HG02610 (cell line): ENCODE results near the gene MPRIP.

Experiments used
- ATAC-seq: cut with Tn5 transposase; IDR thresholded peaks from one replicate; pipeline ENCODE4 v1.9.1; 2021; ENCODE audit warnings: mild to moderate bottlenecking, moderate library complexity; ENCODE audit not compliant: unreplicated experiment

MPRIP gene

DNA sequence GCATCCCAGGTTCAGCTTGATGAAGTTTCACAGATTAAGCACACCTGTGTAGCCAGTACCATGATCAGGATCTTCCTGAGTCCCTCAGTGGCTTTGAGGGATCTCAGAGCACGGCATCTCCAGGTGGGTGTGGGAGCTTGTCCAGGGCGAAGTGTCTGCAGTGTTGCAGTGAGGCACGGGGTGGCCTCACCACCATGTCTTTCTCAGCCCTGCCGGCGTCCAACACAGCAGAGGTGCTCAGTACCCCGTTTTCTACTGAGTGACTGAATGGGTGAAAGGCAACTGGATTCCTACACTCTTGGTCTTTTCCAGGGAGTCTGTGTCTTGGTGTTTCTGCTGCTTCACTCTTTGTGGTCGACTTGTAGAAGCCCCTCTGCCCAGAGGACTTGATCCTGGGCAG is 63.7 kb downstream of the MPRIP start:
- no peak for ATAC-seq

DNA sequence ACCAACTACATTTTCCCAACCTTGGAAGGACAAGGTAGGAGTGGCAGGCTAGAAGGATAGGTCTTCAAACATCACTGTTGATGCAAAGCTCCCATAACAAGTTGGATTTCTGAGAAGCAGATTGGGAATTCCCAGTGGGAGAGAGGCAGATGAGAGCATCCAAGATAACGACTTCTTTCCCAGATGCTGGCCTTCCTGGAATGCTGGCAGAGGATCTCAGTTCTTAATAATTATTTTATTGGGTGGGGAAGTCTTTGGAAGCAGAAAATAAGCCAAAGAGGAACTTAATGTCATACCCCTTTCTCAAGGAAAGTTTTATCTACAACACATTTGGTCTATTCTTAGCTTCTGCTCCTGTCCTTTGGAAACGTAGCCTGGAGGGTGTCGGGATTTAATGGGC is 64.5 kb downstream of the MPRIP start:
- no peak for ATAC-seq

DNA sequence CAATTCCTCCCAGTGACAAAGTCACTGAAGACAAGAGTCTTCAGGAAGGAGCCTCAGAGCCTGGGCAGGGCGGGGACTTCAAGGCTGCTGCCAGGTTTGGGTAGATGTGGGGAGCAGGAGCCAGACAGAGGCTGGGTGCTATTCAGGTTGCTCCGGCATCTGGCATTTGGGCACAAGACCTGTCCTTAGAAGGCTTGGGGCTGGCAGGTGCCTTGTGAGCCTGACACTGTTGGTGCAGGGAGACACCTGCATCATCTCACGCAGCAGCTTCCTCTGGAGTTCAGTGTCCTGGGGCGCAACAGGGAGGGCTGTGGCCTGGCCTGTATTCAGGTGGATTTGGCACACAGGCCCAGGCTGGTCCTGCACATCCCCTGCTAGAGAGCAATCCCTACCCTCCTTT is 65.0 kb downstream of the MPRIP start:
- no peak for ATAC-seq

DNA sequence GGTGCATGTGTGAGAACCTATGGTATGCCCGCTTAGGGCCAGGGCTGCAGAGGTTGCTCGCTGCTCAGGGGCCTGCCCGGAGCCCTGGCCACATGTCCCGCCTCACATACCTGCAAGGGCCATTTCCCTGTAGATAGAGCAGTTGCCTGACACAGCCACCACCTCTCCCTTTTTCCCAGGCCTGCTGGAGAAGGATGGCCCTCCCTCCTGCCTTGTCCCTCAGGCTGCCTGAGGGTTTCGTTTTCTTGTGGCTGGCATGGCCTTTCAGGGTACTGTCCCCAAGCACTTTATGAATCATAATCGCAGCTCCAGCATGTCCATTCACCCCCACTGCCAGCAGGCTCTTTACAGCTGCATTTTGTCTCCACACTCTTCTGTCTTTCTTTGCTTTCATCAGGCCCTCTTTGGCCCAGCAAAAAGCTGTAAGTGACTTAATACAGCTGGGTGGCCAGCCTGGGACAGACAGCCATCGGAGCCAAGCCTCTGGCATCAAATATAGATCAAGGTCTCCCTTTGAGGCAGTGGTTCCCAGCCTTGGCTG is 65.7 kb downstream of the MPRIP start:
- no peak for ATAC-seq

DNA sequence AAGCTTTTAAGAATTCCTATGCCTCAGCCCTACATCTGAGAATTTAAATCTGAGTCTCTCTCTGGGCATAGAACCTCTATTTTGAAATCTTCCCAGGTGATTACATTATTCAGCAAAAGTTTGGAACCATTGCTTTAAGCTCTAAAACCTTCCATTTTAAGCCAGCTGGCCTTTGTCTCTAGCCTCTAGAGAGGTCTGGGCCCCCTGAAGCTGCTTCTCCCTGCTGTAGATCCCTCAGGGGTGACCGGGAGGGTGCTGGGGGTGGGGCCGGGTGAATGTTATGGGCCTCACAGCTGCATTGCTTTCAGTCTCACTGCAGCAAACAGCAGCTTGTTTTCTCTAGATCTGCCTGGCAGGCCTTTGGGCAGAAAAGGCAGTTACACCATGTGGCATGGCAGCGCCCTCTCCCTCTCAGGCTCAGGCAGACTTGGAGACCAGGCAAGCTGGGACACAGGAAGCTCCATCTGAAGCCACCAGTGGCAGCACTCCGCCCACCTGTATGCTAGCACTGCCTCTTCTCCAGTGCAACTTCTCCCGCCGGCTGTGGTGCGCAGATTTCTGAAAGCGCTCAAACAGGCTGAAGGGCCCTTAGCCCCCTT is 66.3 kb downstream of the MPRIP start:
- no peak for ATAC-seq

DNA sequence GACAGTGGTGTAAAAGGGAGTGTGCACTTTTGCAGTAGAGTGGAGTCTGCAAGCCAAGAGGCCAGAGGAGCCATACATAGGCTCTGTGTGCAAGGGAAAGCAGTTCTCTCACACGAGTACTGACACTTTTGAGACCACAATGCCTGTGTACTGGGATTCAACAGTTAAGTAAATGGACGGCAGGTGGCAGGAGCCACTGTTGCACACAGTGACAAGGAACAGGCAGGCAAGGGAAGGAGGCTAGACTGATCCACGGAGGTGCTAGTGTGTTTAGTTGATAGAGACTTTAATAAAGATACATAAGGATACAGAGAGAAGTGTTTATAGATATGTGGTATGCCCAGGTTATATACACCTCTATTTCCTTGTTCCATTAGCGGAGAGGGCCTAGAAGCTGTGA is 67.0 kb downstream of the MPRIP start:
- ATAC-seq = no peak

DNA sequence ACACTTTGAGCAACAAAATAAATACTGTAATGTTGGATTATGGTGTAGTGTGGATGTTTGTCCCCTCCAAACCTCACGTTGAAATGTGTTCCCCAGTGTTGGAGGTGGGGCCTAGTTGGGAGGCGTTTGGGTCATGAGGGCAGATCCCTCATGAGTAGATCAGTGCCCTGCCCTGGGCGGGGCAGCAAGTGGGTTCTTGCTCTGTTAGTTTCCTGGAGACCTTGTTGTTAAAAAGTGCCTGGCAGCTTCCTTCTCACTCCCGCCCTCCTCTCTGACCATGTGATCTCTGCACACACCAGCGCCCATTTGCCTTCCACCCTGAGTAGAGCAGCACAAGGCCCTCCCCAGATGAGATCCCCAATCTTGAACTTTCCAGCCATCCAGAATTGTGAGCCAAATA is 67.7 kb downstream of the MPRIP start:
- ATAC-seq = no peak

DNA sequence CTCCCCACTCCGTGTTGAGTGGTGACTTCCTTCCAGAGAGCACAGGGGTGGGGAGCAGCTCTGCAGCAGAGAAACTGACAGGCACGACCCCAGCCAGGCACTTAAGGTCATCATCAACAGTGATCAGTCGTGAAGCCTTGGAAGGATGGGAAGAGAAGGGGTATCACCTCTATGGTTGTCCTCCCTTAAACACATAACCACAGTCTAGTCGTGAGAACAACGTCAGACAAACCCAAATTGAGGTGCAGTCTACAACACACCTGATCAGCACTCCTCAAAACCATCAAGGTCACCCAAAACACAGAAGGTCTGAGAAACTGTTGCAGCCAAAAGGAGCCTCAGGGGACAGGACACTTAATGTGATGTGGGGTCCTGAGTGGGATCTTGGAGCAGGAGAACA is 68.3 kb downstream of the MPRIP start:
- no peak for ATAC-seq

DNA sequence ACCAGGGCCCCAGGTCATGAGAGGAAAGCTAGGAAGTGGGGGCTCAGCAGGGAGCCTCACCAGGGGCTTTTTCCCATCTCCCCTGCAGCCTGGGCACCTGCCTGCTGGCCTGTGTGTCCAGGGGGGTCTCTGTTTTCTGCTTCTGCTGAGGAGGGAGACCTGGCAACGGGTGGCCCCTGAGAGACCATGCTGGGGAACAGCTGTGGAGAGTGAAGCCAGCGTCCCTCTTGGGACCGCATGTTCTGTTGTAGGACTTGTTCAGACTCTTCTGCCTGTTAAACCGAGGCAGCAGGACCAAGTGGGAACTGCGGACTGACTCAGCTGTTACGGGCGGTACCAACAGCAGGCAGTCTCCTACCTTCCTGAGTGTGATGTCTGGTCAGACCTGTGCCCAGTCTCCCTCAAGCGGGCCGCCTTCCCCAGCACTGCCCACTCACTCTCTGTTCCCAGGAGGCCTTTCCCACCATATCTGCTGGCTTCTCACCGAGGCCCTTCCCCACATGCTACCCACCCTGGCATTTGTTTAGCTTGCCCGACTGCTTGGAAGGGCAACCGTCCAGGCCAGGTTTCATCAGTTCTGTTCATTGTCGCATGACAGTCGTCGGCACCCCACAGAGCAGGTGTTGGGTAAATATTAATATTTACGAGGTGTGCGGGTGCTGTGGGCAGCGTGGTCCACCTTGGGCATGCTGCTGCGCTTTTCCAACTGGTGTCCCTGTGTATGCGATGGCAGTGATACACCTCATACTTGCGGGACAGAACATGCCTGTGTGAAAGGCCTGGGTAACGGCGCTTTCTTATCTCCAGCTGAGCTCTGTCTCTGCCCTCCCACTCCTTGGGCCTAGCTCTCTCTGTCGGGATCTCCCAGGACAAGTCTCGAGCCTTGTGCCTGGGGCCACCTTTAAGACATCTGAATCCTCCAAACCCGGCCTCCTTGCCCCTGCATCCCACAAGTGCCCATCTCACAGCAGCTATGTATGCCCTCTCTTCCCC is 69.4 kb downstream of the MPRIP start:
- no peak for ATAC-seq

DNA sequence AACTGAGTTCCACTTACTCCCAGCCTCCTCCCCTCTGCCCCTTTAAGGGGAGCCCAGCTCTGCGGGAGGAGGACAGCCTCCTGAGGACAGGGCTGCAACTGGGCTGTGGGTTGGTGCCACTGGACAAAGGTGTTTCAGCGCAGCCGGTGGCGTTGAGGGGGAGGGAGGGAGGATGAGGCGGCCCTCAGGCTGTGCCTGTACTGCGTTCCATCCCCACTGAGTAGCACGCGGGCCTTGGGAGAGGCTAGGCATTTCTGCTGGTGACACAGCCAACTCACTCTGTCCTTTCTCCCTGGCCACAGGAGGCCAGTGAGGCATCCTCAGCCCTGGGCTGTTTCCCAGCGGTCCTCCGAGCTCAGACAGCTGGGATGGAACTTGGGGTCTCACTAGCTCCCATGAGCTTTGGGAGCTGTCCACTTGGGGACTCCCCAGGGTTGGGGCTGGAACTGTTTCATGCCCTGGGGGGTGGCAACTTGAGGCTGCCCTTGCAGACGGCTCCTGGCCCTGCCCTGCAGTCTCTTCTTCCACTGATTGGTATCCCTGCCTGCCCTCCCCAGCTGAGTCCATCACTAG is 70.5 kb downstream of the MPRIP start:
- ATAC-seq = no peak

DNA sequence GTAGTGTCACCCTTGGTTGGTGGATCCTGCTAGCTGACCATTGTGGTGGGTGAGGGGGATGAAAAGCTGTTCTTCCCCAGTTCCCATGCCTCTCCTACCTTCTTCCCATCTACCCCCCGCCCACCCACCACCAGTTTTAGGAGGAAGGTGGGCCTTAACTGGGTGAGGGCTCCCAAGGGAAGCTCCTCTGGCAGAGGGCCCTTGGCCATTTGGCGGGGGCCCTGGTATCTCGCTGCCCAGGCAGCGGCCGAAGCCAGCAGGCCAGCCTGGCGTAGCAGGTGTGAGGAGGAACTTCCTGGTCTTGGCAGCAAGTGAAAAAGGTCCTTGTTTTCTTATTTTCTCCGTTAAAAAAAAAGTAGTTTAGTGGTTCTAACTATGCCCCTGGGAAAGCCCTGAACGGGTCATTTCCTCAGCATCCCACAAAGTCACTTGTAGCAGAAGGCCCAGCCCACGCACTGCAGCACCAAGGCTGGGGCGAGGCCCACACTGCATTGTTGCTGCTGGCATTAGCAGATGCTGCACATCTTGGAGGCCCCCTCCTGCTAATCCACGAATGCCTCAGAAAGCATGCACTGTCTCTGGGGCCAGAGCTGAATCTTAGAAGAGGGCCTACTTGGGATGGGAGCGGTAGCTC is 72.5 kb downstream of the MPRIP start:
- no peak for ATAC-seq

DNA sequence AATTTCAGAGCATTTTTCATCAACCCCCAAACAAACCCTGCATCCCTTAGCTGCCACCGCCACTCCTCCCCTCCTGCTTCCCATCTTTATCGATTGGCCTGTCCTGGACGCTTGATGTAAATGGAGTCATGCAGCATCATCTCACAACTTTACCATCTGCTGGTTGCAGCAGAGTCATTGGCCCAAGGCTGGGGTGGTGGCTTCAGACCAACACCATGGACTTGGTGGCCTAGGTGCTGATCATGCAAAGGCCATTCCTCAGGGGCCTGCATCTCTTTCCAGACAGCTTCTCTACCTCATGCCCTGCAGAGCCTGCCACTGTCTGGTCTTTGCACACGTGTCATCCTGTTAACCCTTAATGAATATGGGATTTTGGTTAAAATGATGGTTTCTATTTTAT is 73.4 kb downstream of the MPRIP start:
- no peak for ATAC-seq

DNA sequence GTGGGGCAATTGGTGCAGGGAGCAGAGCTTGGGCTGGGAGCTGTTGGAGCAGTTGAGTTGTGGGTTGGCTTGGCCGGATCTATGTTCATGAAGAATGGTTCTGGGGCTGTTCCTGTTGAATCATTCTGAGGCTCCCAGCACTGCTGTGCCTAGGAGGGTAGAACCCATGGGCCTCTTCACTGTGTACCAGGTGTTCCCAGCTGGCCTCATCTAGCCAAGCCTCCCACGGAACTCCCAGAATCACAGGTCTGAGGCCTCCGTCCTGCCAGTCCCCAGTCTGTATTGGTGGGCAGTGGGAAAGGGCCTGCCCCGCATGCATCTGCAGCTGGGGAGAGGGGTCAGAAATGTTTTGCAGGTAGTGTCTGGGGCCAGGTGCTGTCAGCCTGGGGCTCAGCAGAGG is 74.1 kb downstream of the MPRIP start:
- no peak for ATAC-seq

DNA sequence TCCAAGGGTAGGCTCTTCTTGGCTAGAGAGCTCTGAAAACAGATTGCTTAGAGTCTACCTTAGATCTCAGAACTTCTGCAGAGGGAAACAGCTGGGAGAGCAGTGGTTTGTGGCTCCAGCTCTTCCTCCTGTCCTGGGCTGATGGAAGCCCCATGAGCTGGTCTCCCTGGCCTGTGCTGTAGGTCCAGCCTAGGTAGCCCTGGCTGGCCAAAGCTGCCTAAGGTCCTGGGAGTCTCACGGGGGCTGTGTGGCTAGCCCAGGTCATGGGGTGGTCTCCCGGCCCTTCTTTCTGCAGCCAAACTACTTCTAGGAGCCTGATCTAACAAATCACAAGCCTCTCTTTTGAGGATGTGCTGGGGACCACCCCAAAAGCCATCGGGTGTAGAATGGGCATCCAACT is 75.7 kb downstream of the MPRIP start:
- no peak for ATAC-seq

DNA sequence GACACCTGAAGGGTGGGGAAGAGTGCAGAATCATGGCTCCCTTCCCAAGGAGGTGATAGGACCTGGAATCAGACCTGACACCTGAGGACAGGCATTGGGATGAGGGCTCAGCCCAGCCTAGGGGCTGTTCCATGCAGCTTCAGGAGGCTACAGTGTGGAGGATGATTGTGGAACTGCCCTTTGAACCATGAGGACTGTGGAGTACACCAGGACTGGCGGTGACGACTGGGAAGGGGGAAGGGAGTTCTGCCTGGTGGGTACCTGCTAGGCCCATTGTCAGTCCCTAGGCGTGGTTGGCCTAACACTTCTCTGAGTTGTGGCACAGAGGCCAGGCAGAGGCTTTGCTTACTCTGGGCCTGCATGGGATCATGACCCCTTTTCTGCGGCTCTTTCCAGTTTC is 76.1 kb downstream of the MPRIP start:
- ATAC-seq = no peak

DNA sequence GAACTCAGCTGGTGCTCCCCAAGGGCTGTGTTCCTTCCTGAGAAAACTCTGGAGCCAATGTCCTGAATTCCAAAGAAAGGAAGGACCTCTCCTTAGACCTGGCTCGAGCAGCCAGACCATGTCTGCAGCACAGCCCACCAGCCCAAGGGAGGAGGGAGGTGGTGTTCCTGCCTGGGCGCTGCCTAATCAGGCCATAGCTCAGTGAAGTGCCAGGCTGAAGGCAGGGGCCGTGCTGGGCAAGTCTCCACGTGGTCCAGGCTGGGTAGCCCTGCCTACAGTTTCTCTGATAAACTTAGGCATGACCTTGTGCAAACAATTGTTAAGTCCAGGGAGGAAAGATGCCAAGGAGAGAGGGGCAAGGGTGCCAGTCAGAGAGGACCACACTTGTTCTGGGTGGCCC is 76.8 kb downstream of the MPRIP start:
- ATAC-seq = no peak

DNA sequence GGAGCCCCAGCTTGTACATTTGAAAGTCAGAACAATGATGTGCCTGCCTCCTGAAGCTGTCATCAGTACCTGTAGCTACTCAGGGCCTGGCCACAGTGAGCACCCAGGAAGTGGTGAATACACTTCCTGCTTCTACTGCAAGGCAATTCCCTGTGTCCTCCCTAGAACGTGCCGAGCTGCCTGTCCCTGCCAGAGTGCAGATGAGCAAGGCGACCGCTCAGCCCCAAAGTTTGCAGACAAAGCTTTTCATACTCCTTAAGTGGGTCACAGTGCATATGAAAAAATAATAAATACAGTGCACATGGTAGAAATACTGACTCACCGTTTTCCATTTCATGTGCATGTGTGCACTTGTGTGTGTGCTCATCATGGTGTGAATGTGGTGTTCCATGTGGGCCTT is 77.3 kb downstream of the MPRIP start:
- ATAC-seq = no peak

DNA sequence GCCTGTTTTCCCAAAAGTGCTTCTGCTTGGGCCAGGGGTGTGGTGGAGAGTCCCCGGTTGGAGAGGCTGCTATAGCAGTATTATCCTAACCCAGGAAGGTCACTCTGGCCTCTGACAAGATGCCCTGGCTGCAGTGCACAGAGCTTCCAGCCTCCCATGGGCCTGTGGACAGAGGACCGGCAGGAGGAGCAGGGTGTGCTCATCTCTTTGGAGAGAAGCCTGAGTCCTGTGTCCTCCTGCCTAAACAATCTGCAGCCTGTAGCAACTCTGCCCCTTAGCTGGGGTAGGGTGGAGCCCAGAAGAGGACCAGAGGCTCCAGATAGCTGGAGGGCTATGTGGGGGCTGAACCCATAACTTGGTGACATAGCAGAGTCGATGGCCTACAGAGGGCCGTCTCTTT is 78.0 kb downstream of the MPRIP start:
- ATAC-seq = no peak

DNA sequence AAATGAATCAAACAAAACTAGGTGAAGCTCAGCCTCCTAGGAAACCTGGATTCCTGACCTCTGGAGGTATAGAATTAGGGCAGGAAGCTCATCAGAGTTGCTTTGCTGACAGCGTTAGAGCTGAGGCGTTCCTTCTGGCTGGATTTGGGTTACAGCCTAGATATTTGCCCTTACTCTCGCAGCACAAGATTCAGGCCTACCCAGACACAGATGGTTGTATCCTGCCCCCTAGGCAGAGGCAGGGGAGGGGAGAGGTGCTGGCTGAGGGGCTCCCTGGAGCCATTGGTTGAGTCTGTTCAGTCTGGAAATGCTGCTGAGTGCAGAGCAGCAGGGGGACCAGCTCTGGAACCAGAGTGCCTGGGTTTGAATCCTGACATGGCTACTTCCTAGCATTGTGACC is 78.4 kb downstream of the MPRIP start:
- ATAC-seq = no peak

DNA sequence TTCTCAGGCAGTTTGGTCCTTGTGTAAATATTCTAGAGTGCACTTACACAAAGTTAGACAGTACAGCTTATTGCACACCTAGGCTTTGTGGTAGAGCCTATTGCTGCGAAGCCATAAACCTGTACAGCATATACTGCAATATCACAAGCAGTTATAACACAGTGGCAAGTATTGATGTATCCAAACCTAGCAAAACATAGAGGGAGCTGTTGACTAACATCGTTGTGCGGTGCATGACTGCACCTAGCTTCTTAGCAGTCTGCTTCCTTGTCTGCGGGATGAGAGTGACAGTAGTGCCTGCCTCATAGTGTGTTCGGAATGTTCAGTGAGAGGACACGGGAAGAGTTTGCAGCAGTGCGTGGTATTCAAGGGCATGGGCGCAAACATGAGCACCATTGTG is 78.9 kb downstream of the MPRIP start:
- no peak for ATAC-seq

DNA sequence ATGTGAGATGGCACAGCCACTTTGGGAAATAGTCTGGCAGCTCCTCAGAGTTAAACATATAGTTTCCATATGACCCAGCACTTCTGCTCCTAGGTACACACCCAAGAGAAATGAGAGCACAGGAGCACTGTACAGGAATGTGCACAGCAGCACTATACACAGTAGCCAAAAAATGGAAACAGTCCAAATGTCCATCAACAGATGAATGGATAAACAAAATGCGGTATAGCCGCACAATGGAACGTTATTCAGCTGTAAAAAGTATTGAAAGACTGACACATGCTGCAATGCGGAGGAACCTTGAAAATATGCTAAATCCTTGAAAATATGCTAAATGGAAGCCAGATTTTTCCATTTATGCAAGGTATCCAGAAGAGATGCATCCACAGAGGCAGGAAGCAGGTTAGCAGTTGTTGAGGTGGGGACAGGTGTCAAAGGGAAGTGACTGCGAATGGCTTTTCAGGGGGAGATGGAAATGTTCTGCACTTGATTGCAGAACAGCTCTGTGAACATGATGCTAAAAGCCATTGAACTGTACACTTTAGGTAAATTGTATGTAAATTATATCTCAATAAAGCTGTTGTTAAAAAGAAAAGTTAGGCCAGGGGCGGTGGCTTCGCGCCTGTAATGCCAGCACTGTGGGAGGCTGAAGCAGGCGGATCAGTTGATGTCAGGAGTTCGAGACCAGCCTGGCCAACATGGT is 80.7 kb downstream of the MPRIP start:
- ATAC-seq = no peak
